Mucosa of gallbladder (tissue), 1 donor: ENCODE data around the gene EWSR1. TPM values are rescaled to one million over a fixed set of nuclear protein-coding genes. Genes with fewer than 3 reads are reported as not detected.
"Not testable (repeated sequence)": the region's sequence is repeated elsewhere in the genome, so short reads cannot be mapped to it uniquely, and the experiment has no call there.

ENCODE experiments used
- DNase-seq: peaks from one replicate; pipeline ENCODE4 v3.0.0-alpha.2; 2020; ENCODE audit warnings: low spot score
- total RNA-seq: library from RNA; stranded (reverse); gene quantifications from one replicate; pipeline ENCODE4 v1.2.1, GENCODE V29; 2021
- donor health status: DM: no; HTN: no; CAD: no.

EWSR1 gene
- total RNA-seq, 1 donor from 2014 or later = 160 TPM

- no peak for DNase-seq
These were observed 70.3 kb downstream of the EWSR1 start for GRCh38 chr22:29338398-29338797.

- no peak for DNase-seq
These were observed 71.5 kb downstream of the EWSR1 start for GRCh38 chr22:29339381-29340235.

- DNase-seq = no peak
These were observed 72.5 kb downstream of the EWSR1 start for GRCh38 chr22:29340566-29340965.

- DNase-seq = no peak
These were observed 73.2 kb downstream of the EWSR1 start for GRCh38 chr22:29341056-29341848.

- DNase-seq = no peak
These were observed 73.7 kb downstream of the EWSR1 start for GRCh38 chr22:29341849-29342127.

- DNase-seq = no peak
These were observed 74.1 kb downstream of the EWSR1 start for GRCh38 chr22:29342177-29342576.

- no peak for DNase-seq
These were observed 74.7 kb downstream of the EWSR1 start for GRCh38 chr22:29342577-29343312.

GRCh38 chr22:29343313-29343805, 75.3 kb downstream of the EWSR1 start:
- DNase-seq = no peak

GRCh38 chr22:29344137-29344536, 76.1 kb downstream of the EWSR1 start:
- peak; percentile 67 for DNase-seq

- DNase-seq = not testable (repeated sequence)
These were observed 76.8 kb downstream of the EWSR1 start for GRCh38 chr22:29344889-29345288.

- no peak for DNase-seq
These were observed 77.9 kb downstream of the EWSR1 start for GRCh38 chr22:29345932-29346331.

- DNase-seq = no peak
These were observed 78.6 kb downstream of the EWSR1 start for GRCh38 chr22:29346659-29347058.

- DNase-seq = no peak
These were observed 80.0 kb downstream of the EWSR1 start for GRCh38 chr22:29348041-29348440.

GRCh38 chr22:29348956-29349355, 80.9 kb downstream of the EWSR1 start:
- DNase-seq = no peak

Other genes with a start within 250 kb of the EWSR1 start
- gene C22orf31, start 206.4 kb upstream of the EWSR1 start, total RNA-seq = not detected
- 7.3 TPM for gene KREMEN1, start 195.2 kb upstream of the EWSR1 start, total RNA-seq
- 7.0 TPM for gene EMID1, start 62.4 kb upstream of the EWSR1 start, total RNA-seq
- gene RHBDD3, start 287 bp upstream of the EWSR1 start, total RNA-seq = 24.0 TPM
- gene GAS2L1, start 38.4 kb downstream of the EWSR1 start, total RNA-seq = 24.6 TPM
- 1.7 TPM for gene RASL10A, start 47.4 kb downstream of the EWSR1 start, total RNA-seq
- 88.6 TPM for gene AP1B1, start 120.3 kb downstream of the EWSR1 start, total RNA-seq
- gene RFPL1, start 170.3 kb downstream of the EWSR1 start, total RNA-seq = not detected
- gene NEFH, start 211.9 kb downstream of the EWSR1 start, total RNA-seq = 0.86 TPM